ENCODE data around the gene HOXA5.

GRCh38 chr7:27173956-27174873 lies 30.7 kb upstream of the HOXA5 start, which contains the start of gene HOXA10:
- TF ChIP-seq ARNTL (CRISPR knock-in tag; IDR thresholded peaks at IDR 0.05; ENCODE audit: borderline replicate concordance, low read depth): no peak
- no peak for TF ChIP-seq SNAI2 (CRISPR knock-in tag; IDR thresholded peaks at IDR 0.05)
- no peak for TF ChIP-seq GLIS3 (CRISPR knock-in tag; IDR thresholded peaks at IDR 0.05)
- no peak for TF ChIP-seq BACH2 (CRISPR knock-in tag; IDR thresholded peaks at IDR 0.05; ENCODE audit: borderline replicate concordance)
- no peak for TF ChIP-seq ZNF565 (CRISPR knock-in tag; conservative IDR thresholded peaks at IDR 0.05; ENCODE audit: low read depth)
- no peak for TF ChIP-seq RARB (CRISPR knock-in tag; IDR thresholded peaks at IDR 0.05)
- no peak for TF ChIP-seq ZFP3 (CRISPR knock-in tag; IDR thresholded peaks at IDR 0.05)
- no peak for TF ChIP-seq PATZ1 (CRISPR knock-in tag; IDR thresholded peaks at IDR 0.05; ENCODE audit: borderline replicate concordance)
- TF ChIP-seq TSHZ2 (CRISPR knock-in tag; IDR thresholded peaks at IDR 0.05): no peak
- no peak for TF ChIP-seq CSDC2 (CRISPR knock-in tag; IDR thresholded peaks at IDR 0.05)
- no peak for TF ChIP-seq ESRRG (CRISPR knock-in tag; IDR thresholded peaks at IDR 0.05)
- TF ChIP-seq CSRNP3 (CRISPR knock-in tag; IDR thresholded peaks at IDR 0.05): no peak
